Psoas muscle (tissue), 8 donors: ENCODE results near the gene KBTBD3. TPM values are rescaled to one million over a fixed set of nuclear protein-coding genes. Genes with fewer than 3 reads are reported as not detected.
A peak's percentile ranks its signal among the peaks of the same experiment; 100 is the strongest.

Experiments used
- ATAC-seq, 4 donors: fragments of 200-7000 bp; cut with Tn5 transposase; one replicate each; pipeline ENCODE4 v1.9.1; 2020; ENCODE audit warnings: moderate library complexity in 3 of 4, mild to moderate bottlenecking in 2 of 4
- DNase-seq, 2 donors: peaks; one replicate each; pipeline ENCODE4 v3.0.0-alpha.2; 2020
- H3K27ac ChIP-seq: fragments of 200-600 bp; one replicate; pipeline ENCODE4 v1.8.0; 2022
- H3K27me3 ChIP-seq, 3 donors: fragments of 200-600 bp in 1 of 3; one replicate each; pipeline versions ENCODE4 v1.6.1 to v1.8.0; 2013 to 2022; ENCODE audit warnings: low read length in 2 of 3, mild to moderate bottlenecking in 2 of 3, moderate library complexity in 1 of 3; ENCODE audit not compliant: insufficient read depth in 3 of 3
- H3K36me3 ChIP-seq, 2 donors: fragments of 200-600 bp in 1 of 2; one replicate each; pipeline versions ENCODE4 v1.6.1 to v1.8.0; 2013 to 2022; ENCODE audit warnings: low read depth in 1 of 2, mild to moderate bottlenecking in 1 of 2, moderate library complexity in 1 of 2; ENCODE audit not compliant: insufficient read depth in 1 of 2
- H3K4me1 ChIP-seq: fragments of 200-600 bp; one replicate; pipeline ENCODE4 v1.8.0; 2022
- H3K4me3 ChIP-seq: fragments of 200-600 bp; one replicate; pipeline ENCODE4 v1.8.0; 2022; ENCODE audit warnings: mild to moderate bottlenecking
- H3K9me3 ChIP-seq: fragments of 200-600 bp; one replicate; pipeline ENCODE4 v1.8.0; 2022
- WGBS, 3 donors: extraction: QIAGEN DNeasy Blood & Tissue Kit; methylation state at CpG; one replicate each; pipeline versions ENCODE4 v1.1.6 to v1.1.7; 2013; 5-methylcytosine and 5-hydroxymethylcytosine counted together
- intact Hi-C, 2 donors: fragments of 100-400 bp; cut with DNase I; formaldehyde crosslinking; loops; one replicate each; pipeline versions ENCODE4 v1.11.0 to v1.14.2; 2022
- polyA plus RNA-seq, 3 donors: library from polyadenylated mRNA; stranded (reverse); fragments of 200-250 nt; gene quantifications; one replicate each; pipeline ENCODE4 v1.2.3, GENCODE V29; 2013
- total RNA-seq, 4 donors: library from RNA; stranded (reverse); fragmentation: NEBNext Ultra II Directional in 2 of 4; extraction: Animal tissue kit (Norgen Biotek cat#: 25700) in 2 of 4; gene quantifications; one replicate each; pipeline versions ENCODE4 v1.2.1 to v1.2.4, GENCODE V29; 2021 to 2023
- TF ChIP-seq, protein P1 (sequence below): fragments of 200-600 bp; IDR thresholded peaks from one replicate; pipeline ENCODE4 v1.8.0; 2022; ENCODE audit warnings: antibody characterized with exemption
- donor health status: healthy with polysubstance abuse.
- donor health status: DM: no; HTN: no; CAD: no; lungs with moderate emphysema.
- donor health status: Bipolar disorder and iron deficiency.
- donor health status: healthy.
- donor health status: DM: yes; HTN: yes; CAD: no.
- donor health status: DM: no; HTN: no; CAD: no.
- donor health status: DM: no; HTN: no; CAD: no.
- donor health status: DM: yes; HTN: yes; CAD: no.

Gene KBTBD3
- total and polyA plus RNA-seq, 7 donors: 0.89 to 4.6 (median 3.2) TPM

DNA sequence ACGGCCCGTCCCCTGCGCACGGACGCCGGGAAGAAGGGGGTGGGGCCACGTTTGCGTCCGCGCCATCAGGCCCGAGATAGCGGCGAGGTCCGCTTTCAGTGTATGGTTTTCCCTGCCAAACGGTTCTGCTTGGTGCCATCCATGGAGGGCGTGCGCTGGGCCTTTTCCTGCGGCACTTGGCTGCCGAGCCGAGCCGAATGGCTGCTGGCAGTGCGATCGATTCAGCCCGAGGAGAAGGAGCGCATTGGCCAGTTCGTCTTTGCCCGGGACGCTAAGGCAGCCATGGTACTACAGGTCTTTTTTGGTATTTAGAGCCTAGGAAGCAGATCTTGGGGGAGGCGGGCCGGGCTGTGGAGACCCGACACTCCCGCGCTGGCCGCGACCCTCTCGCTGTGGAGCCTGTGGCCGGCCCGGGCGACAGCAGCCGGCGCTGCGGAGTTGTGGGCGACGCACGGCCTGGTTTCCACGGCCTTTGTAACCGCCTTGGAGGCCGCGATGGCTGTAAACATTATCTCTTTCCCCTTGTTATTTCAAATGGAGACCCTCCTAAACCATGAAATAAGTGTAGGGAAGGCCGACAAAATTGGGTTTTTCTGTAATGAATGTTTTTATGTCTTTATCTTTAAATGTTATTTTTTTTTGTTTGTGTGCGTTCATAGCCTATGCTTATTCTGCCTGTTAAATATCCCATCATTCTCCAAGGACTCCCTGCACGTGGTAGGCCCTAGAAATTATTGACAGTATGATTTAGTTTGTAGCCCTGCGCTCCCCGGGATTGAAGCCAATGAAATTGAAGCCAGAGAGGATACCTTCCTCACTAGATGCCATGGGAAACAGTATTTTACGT, 685 bp upstream of the KBTBD3 start, which contains the start of gene AASDHPPT:
TSS of gene AASDHPPT (plus strand) at position 54 of the 847 bp plus-strand sequence. CDS start at position 103, 49 bp downstream.
- WGBS, 3 donors: 0 to 1% (median 0%) methylated on average over 53 to 55 of the region's 55 CpGs
- H3K27me3 ChIP-seq: no peaks in the 10 kb centered on the region
- H3K36me3 ChIP-seq: peaks cover 3 to 34% of the 10 kb centered on the region in 2 donors
- H3K9me3 ChIP-seq: no peaks in the 10 kb centered on the region
- peaks cover 45% of the 10 kb centered on the region for H3K4me1 ChIP-seq
- DNase-seq: no peak
- TF ChIP-seq, protein P1, sequence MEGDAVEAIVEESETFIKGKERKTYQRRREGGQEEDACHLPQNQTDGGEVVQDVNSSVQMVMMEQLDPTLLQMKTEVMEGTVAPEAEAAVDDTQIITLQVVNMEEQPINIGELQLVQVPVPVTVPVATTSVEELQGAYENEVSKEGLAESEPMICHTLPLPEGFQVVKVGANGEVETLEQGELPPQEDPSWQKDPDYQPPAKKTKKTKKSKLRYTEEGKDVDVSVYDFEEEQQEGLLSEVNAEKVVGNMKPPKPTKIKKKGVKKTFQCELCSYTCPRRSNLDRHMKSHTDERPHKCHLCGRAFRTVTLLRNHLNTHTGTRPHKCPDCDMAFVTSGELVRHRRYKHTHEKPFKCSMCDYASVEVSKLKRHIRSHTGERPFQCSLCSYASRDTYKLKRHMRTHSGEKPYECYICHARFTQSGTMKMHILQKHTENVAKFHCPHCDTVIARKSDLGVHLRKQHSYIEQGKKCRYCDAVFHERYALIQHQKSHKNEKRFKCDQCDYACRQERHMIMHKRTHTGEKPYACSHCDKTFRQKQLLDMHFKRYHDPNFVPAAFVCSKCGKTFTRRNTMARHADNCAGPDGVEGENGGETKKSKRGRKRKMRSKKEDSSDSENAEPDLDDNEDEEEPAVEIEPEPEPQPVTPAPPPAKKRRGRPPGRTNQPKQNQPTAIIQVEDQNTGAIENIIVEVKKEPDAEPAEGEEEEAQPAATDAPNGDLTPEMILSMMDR: no peak
- H3K27ac ChIP-seq: peak within 1 kb of the TSS; percentile 98
- H3K4me3 ChIP-seq: peak within 1 kb of the TSS; percentile 77
- intact Hi-C loops: loop anchor here (2.0 kb wide), 1 partner anchor 55 kb away; the partner anchor contains the start of gene MSANTD4 (in 2 of the 2)
- peak; percentile 18 to 54 (median 34) for ATAC-seq

DNA sequence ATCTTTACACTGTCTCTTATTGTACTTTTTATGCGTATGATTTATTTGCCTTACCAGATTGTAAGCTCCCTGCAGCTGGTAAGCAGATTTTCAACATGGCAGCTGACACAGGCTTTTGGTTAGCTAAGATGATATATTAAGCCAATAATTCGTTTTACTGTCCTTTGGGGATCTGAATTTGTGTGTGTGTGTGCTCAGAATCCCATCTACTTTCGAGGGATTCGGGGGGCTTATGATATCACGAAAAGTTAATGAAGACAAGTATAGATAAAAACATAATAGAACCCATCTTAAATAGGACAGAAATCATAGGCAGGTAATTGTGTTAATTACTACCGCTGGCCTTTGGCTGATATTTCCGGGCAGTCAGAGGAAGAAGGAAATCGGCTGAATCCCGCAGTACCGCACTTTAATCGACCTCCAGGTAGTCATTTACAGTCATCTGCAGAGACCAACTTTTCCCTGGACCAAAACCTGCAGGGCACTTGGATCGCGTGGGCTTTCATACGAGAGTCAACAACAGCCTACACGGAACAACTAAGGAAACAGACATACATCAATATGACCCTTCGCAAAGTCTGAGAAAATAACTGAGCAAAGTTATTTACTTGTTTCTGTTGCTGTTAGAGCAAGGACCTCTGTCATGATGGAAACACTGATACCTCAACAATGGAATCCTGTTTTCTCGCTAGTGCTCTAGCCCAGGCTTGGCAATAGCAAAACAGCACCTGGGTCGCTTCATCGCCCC, 802 bp downstream of the KBTBD3 start:
- H3K36me3 ChIP-seq: peaks cover 3 to 24% of the 10 kb centered on the region in 2 donors
- DNase-seq (no peak), ATAC-seq (no peak)
- no peaks in the 10 kb centered on the region for H3K27me3 ChIP-seq
- intact Hi-C loops: loop anchor here (2.0 kb wide), 1 partner anchor 54 kb away; the partner anchor contains the start of gene MSANTD4 (in 2 of the 2)
- peak overlapping the region; percentile 77 for H3K4me3 ChIP-seq
- peak overlapping the region; percentile 98 for H3K27ac ChIP-seq
- no peaks in the 10 kb centered on the region for H3K9me3 ChIP-seq
- peaks cover 38% of the 10 kb centered on the region for H3K4me1 ChIP-seq
- TF ChIP-seq, protein P1: no peak
- WGBS, 3 donors: 11 to 13% (median 13%) methylated on average over 19 of the region's 19 CpGs

DNA sequence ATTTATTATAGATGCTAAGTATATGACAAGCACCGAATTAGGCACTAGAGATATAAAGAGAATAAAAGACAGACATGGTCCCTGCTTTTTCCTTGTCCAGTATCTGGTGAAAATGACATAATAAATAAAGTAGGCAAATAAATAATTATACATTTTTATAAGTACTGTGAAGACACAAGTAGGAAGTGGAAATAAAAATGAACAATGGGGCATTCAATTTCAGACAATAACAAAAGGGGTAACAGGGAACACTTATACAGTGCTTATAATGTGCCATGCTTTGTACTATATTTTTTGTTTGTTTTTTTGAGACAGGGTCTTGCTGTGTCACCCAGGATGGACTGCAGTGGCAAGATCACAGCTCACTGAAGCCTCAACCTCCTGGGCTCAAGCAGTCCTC, 4.3 kb downstream of the KBTBD3 start:
- Histone ChIP-seq H3K9me3 (no peaks in the 10 kb centered on the region), H3K27me3 (no peaks in the 10 kb centered on the region), H3K4me1 (peaks cover 9% of the 10 kb centered on the region), H3K4me3 (no peak overlapping the region), H3K36me3 (no peaks in the 10 kb centered on the region), H3K27ac (no peak overlapping the region)
- ATAC-seq (no peak), DNase-seq (no peak)
- TF ChIP-seq, protein P1: no peak
- WGBS, 3 donors: 91 to 96% (median 94%) methylated on average over 1 of the region's 1 CpG
- intact Hi-C loops: no loop called here

DNA sequence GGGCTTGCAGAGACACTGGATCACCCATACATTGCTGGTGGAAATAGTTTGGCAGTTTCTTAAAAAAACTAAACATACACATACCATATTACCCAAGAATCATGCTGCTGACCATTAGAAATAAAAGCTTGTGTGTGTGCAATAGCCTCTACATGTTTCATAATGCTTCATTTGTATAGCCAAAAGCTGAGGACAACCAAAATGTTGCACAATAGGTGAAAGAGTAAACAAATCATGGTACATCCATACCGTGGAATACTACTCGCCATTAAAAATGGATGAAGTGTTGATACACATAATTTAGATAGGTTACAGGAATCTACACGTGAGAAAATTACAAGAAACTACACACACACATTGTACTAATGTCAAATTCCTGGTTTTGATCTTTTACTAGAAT, 6.5 kb downstream of the KBTBD3 start:
- TF ChIP-seq, protein P1: no peak
- no peak overlapping the region for H3K4me3 ChIP-seq
- intact Hi-C loops: no loop called here
- H3K27me3 ChIP-seq: no peaks in the 10 kb centered on the region
- no peaks in the 10 kb centered on the region for H3K36me3 ChIP-seq
- ATAC-seq (peak in 1 of 4 donors; percentile 30), DNase-seq (no peak)
- WGBS, 3 donors: 86 to 89% (median 88%) methylated on average over 3 of the region's 3 CpGs
- no peak overlapping the region for H3K27ac ChIP-seq
- no peaks in the 10 kb centered on the region for H3K9me3 ChIP-seq
- H3K4me1 ChIP-seq: peaks cover 3% of the 10 kb centered on the region
